Measurements from ENCODE around the gene HTR3D. TPM values are rescaled to one million over a fixed set of nuclear protein-coding genes. Genes with fewer than 3 reads are reported as not detected.

Gene HTR3D
- total and polyA plus RNA-seq, 2 of the 13 experiments (the other 11 are each of a cell fraction or from before 2014, with no cell fraction given): not detected

GRCh38 chr3:184017672-184018423 is 13.7 kb upstream of the HTR3D start, which contains the start of gene ABCC5 (continued):
- no peak for TF ChIP-seq ZBTB40 (IDR thresholded peaks at IDR 0.05)
- peak; percentile 71 for TF ChIP-seq ZBTB40 (CRISPR knock-in tag; IDR thresholded peaks at IDR 0.05)
- no peak for TF ChIP-seq ZNF205 (CRISPR knock-in tag; IDR thresholded peaks at IDR 0.05)
- TF ChIP-seq PRDM4 (CRISPR knock-in tag; IDR thresholded peaks at IDR 0.05; ENCODE audit: borderline replicate concordance): no peak; the same call in 1 of the 2 replicates
- peak; percentile 99 for TF ChIP-seq THAP11 (CRISPR knock-in tag; IDR thresholded peaks at IDR 0.05)
- TF ChIP-seq ERF (CRISPR knock-in tag; IDR thresholded peaks at IDR 0.05): peak; percentile 28
- peak; percentile 43 for TF ChIP-seq DMAP1 (CRISPR knock-in tag; IDR thresholded peaks at IDR 0.05)
- TF ChIP-seq ZC3H13 (CRISPR knock-in tag; IDR thresholded peaks at IDR 0.05): no peak
- TF ChIP-seq PHF20 (CRISPR knock-in tag; IDR thresholded peaks at IDR 0.05): peak; percentile 38
- TF ChIP-seq KMT2A (CRISPR knock-in tag; IDR thresholded peaks at IDR 0.05): 0 out of 2 replicates have a peak, but pooled peaks have one; percentile 28
- no peak for TF ChIP-seq ZNF441 (CRISPR knock-in tag; IDR thresholded peaks at IDR 0.05; ENCODE audit: borderline replicate concordance)
- TF ChIP-seq NCOA1 (CRISPR knock-in tag; IDR thresholded peaks at IDR 0.05): no peak; the same call in 1 of the 2 replicates
- TF ChIP-seq ZNF251 (CRISPR knock-in tag; IDR thresholded peaks at IDR 0.05): 0 out of 2 replicates have a peak, but pooled peaks have one; percentile 14
- TF ChIP-seq ZSCAN22 (CRISPR knock-in tag; IDR thresholded peaks at IDR 0.05): 0 out of 2 replicates have a peak, but pooled peaks have one; percentile 14
- TF ChIP-seq REXO4 (CRISPR knock-in tag; IDR thresholded peaks at IDR 0.05; ENCODE audit: borderline replicate concordance): no peak
- TF ChIP-seq TBP (CRISPR knock-in tag; IDR thresholded peaks at IDR 0.05): no peak
- peak; percentile 92 for TF ChIP-seq KDM5A (IDR thresholded peaks at IDR 0.05; ENCODE audit: borderline replicate concordance, low read length)
- TF ChIP-seq ZBTB20 (CRISPR knock-in tag; IDR thresholded peaks at IDR 0.05; ENCODE audit: borderline replicate concordance, low read depth): peak; percentile 21; the same call in 1 of the 2 replicates
- 0 out of 2 replicates have a peak, but pooled peaks have one; percentile 10 for TF ChIP-seq SATB2 (CRISPR knock-in tag; IDR thresholded peaks at IDR 0.05)
- 0 out of 2 replicates have a peak, but pooled peaks have one; percentile 9 for TF ChIP-seq NFYC (CRISPR knock-in tag; IDR thresholded peaks at IDR 0.05)

All from HepG2 (cell line).